GM19395 (cell line): ENCODE data around the gene FKBP5.
"Not testable (repeated sequence)": the region's sequence is repeated elsewhere in the genome, so short reads cannot be mapped to it uniquely, and the experiment has no call there.

Experiments used
- ATAC-seq: cut with Tn5 transposase; IDR thresholded peaks from one replicate; pipeline ENCODE4 v1.9.1; 2021; ENCODE audit warnings: mild to moderate bottlenecking, moderate library complexity; ENCODE audit not compliant: unreplicated experiment

Gene FKBP5

GRCh38 chr6:35550437-35550836 is 138.3 kb downstream of the FKBP5 start:
- no peak for ATAC-seq

GRCh38 chr6:35547676-35548075 is 141.0 kb downstream of the FKBP5 start:
- ATAC-seq, result no peak

- ATAC-seq, result no peak
Observed at GRCh38 chr6:35544769-35545361, 143.8 kb downstream of the FKBP5 start.

GRCh38 chr6:35543459-35544193 is 145.1 kb downstream of the FKBP5 start:
- no peak for ATAC-seq

- ATAC-seq, result no peak
Observed at GRCh38 chr6:35541836-35542235, 146.9 kb downstream of the FKBP5 start.

GRCh38 chr6:35539223-35539622 is 149.5 kb downstream of the FKBP5 start:
- no peak for ATAC-seq

- ATAC-seq, result not testable (repeated sequence)
Observed at GRCh38 chr6:35535847-35536246, 152.9 kb downstream of the FKBP5 start.

GRCh38 chr6:35534407-35535170 is 154.1 kb downstream of the FKBP5 start:
- ATAC-seq, result no peak

GRCh38 chr6:35533981-35534380 is 154.7 kb downstream of the FKBP5 start:
- no peak for ATAC-seq

- no peak for ATAC-seq
Observed at GRCh38 chr6:35532126-35532525, 156.6 kb downstream of the FKBP5 start.

GRCh38 chr6:35524380-35525020 is 164.2 kb downstream of the FKBP5 start:
- ATAC-seq, result no peak
